Stimulated activated CD4-positive, alpha-beta T cell treated with anti-CD3 and anti-CD28 coated beads, Interleukin-1b, Interleukin-23, amount 100 ng/mL, for 1 hour (primary cell): Measurements from ENCODE around the gene DYRK4.

Source experiments
- DNase-seq, 2 donors: peaks; one replicate each; pipeline ENCODE4 v3.0.0-alpha.2; 2020; ENCODE audit warnings: low read depth in 2 of 2

The DYRK4 gene

DNA sequence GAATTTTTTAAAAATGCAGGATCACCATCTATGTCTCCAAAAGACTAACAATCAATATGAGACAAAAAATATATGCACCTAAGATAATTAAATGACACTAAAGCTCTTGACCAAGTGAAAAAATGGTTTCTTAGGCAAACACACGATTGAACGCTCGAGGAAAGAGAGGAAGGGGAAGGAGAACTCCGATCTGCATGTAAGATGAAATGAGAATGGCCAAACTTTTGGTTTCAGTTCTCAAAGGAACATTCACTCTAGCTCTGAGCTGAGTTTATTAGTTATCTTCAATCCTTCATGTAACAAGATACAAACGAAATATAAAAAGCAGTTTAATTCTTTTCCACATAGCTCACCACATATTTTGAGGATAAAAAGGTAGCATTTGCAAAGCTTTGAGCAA is 2.8 kb downstream of the DYRK4 start:
- no peak for DNase-seq

DNA sequence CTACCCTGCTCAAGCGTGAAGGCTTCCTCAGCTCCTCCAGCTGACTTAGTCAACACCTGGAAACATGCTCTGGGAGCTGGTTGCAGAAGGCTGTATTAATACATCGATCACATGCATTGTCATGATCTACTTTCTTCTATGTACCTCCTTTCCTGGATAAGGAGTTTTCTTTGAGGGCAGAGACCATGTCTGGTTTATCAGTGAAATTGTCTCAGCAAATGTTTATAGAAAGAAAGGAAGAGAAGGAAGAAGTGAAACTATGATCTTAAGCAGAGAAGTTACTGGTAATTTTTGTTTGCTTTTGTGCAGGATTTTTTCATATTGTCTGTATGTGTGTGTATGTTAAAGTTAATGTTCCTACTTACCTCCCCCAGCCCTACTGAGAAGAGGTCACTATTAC is 4.5 kb downstream of the DYRK4 start:
- DNase-seq, result no peak

DNA sequence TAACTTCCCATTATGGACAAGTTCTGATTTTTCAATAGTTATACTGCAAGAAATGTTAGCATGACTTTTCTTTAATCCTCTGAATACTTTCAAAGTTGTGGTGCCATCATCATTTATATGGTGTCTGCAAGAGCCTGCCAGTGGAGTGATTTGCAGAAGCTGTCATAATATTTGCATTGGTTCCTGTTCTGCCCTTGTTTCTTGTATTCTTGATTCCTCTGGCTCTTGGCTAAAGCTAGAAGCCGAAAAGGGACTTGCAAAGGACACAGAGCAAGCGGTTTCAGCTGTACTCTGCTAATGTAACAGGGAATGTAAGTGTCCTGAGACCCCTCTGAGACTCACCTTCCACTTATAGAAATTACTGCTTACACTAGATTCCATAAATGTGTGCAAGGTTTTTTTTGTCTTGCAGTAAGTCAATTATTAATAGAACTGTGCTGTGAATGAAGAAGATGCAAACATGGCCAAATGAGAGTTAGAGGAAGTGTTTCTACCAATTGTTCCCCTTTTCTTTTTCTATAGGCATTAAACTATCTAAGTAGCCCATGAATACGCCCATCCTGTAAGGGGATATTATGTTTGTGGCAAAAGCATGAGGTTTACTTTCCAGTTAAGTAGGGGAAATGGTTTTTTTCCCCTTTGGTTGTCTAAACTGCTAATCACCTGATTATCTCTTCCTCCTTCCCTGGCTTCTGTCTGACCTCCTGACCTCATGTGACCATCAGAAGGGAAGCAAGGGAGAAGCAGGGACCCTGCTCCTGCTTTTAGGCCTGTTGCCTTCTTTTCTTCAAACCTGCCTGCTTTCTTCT is 5.3 kb downstream of the DYRK4 start:
- no peak for DNase-seq

DNA sequence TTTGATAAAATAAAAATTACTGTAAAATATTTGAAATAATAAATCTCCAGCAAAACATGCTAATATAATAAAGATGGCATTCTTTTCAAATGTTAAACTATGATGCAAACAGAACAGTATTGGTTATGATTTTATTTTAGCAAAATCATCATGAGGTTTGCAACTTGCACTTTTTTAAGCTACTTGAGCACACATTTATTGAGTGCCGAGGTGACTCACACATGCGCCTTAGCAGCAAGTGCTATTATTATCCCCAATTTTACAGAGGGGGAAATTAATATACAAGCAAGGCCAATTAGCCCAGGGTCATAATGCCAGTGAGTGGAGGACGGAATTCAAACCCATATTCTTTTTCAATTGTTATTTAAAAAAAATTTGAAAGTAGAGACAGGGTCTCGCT is 7.3 kb downstream of the DYRK4 start:
- DNase-seq, result no peak

DNA sequence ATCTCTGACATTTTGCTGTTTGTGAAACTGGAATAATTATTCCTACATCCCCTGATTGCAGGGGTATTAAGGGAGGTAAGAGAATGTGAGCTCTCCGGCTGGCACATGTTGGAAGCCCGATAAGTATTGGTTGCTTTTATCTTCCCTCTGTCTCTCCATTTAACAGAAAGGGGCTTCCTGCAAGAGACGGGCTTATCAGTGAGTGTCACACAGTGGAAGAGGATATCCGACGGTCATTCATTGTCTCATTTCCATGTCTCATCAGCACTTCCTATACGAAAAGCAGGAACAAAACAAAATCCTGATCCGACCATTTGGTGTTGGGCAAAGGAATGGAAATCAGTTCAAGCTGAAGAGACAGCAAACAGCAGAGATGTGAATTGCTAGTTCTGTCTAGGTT is 10.7 kb downstream of the DYRK4 start:
- no peak for DNase-seq

DNA sequence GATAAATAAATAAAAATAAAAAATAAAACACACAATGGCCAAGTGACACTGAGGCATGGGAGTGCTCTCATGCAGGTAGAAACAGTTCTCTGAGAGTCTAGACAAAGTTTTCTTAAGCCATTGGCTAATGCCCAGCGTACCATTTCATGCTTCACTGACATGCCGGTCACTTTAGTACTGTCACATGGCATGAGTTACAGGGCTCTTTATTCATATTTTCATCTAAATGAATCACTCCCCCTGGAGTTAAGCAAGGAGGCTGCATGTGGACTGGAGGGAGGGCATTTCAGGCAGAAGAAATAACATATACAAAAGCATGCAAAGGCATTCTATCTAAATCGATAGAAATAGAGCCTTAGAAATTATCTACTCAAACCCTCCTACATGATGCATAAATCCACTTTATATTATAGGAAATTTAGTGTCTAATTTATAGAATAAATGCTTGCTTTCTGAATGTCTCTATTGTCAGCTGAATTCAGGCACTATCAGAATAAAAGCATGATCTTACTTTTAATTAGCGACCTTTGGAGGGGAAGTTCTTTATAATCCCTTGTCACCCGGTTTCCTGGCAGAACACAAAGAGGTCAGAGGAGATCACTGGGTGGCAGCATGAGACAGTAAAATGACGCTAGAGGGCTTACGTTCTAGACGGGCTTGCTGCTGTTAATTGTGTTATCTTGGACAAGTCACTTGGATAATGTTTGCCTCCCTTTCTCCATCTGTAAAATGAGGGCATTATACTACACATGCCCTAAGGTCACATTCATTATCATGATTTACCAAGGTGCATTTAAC is 17.5 kb downstream of the DYRK4 start:
- DNase-seq, result no peak

DNA sequence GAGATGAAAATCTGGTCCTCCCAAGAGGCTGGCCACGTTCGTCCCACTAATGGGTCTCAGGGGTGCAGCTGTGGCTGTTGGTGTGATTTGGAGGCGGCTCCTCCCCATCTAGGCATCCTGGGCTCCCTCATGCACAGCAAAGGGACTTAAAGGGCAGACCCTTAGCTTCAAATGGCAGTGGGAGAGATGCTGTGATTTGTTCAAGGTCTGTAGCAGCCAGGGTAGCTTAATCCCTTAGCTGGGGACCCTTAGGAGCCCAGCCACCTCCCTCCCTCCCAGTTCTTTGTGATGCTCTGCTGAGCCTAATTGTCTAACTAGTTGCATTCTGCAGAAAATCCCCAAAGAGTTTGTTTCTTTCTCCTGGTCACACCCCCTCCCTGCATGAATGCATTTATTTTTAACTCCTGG is 18.3 kb downstream of the DYRK4 start:
- DNase-seq, result no peak

DNA sequence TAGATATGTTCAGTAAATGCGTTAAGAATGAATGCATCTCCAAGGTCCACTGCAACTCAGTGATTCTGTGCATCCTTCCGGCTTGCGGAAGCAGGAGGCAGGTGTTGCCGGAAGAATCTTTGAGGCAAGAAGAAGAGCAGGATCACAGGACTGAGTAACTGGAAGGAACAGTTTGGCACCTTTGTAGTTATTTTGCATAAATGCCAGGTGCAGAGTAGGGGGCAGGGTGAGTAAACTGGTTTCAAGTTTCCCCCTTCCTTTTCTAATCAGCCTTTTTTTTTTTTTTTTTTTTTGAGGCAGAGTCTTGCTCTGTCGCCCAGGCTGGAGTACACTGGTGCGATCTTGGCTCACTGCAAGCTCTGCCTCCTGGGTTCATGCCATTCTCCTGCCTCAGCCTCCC is 22.3 kb downstream of the DYRK4 start:
- no peak for DNase-seq

DNA sequence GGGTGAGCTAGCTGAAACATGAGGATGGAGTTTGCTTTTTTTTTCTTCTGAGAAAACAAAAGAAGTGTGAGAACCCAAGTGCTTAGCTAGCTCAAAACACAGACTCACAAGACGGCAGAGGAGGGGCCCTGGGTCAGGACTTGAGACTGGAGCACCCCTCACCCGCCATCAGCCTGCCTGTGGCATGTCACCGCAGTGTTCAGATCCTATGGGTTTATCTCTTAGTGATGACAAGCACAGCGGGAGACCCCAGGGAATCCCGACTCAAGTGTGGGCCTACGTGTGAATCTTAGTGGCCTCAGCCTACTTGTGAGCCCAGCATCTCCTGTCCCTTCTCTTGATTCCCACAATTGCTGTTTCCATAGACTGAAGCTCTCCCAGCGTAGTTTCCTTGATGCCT is 22.9 kb downstream of the DYRK4 start:
- DNase-seq, result no peak

DNA sequence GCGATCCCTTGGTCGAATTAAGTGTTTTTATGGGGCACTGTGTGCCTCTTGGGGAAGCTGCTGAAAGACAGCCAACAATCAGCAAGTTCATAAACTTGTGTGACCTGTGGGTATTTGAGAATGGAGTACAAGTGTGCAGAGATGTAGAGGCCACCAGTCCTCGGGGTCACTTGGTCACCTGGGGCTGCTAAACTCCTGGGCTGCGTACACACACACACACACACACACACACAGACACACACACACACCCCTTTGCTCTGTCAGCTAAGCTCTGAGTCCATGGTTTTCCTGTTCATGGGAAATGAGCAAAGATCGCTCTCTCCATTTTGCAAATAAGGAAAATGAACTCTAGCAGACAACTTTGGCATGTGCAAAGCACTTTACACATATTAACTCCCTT is 24.5 kb downstream of the DYRK4 start:
- no peak for DNase-seq

DNA sequence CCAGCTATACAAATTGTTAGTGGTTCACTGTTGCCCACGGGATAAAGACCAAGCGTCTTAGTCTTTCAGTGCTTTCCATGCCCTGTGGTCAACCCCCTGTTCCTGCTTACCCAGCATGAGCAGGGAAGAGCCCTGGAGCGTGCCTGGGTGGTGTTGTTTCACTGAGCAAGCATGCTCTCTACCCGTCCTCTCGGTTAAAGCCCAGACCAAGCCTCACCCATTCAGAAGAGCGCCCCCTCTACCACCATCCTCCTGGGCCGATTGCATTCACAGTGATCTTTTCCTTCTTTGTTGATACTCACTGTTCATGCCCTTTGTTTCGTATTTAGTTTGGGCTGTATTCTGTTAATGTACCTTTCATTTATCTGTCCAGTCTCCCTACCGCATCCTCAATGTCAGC is 25.1 kb downstream of the DYRK4 start:
- DNase-seq, result no peak

DNA sequence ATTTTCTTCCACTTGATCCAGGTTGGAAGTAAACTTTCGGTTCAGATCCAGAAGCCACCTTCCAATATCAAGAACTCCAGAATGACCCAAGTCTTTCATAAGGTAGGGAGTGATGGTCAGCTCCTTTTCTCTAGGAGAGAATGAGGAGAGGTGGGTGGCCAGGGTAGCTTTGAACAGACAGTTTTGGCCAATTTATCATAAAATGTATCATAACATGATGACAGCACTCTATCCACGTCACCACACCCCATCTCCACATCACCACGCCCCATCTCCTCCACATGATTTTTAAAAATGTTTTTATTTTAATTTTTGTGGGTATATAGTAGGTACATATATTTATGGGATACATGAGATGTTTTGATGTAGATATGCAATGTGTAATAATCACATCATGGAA is 26.9 kb downstream of the DYRK4 start:
- no peak for DNase-seq

DNA sequence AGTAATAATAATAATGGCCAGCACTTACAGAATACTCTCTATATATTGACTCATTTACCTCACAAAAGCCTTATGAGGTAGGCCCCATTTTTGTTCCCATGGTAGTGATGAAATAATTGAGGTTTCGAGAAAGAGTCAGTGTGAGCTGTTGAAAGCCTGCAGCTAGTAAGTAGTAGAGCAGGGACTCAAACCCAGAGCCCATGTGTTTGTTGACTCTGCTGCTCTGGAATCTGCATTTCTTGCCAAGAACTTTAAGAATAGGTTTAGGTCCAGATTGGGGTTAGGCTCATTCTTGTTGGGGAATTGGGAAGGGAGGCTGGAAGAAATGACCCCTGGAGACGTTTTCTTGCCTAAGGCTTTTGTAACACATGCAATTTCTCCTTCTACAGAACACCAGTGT is 27.9 kb downstream of the DYRK4 start:
- DNase-seq, result no peak

DNA sequence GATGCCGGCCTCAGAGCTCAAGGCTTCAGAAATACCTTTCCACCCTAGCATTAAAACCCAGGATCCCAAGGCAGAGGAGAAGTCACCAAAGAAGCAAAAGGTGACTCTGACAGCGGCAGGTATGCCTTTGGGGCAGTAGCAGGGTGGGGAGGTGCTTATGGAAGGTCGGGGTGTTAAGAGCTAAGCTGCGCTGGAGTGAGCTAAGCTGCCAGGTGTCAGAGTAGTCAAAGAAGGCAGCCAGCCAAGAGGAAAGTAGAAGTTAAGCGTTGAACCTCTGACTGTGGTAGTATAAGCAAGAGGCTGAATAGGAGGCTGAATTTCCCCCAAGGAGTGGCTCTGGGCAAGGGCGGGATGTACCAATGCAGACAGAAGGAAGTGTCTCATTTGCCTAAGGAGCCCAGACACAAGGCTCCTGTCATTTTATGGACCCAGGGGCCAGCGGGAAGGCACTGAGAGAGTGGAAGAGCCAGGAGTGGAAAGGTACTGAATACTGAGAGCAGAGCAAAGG is 29.2 kb downstream of the DYRK4 start:
- DNase-seq, result no peak

DNA sequence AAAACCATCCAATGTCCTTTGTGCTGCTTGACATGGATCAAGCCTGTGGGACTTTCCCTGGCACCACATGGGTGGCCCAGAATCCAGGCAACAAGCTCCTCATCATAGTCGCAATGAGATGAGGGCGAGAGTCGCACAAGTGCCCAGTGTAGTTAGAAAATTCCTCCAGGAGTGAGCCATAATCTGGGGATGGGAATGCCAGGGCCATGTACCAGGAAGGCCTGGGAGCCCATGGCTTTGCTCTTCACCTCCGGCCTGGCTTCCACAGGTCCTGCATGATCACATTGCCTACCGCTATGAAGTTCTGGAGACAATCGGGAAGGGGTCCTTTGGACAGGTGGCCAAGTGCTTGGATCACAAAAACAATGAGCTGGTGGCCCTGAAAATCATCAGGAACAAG is 33.9 kb downstream of the DYRK4 start:
- DNase-seq, result no peak

DNA sequence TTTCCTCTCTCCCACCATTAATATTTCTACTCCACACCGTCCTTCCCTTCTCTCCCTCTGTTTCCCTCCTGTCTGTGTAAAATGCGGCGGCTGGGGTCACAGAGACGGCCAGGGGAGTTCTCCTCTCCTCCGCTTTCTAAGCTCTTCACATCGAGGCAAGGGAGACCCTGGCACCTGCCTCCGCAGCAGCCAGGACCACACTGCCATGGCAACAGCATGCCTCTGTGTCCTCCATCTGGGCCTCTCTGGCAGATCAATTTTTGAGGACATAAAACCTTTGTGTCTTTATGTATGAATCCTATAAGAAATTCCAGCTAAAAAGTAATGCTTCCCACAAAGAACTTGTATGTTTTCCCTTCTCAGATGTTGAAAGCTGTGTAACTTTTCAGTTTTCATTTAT is 41.4 kb downstream of the DYRK4 start:
- DNase-seq, result no peak

DNA sequence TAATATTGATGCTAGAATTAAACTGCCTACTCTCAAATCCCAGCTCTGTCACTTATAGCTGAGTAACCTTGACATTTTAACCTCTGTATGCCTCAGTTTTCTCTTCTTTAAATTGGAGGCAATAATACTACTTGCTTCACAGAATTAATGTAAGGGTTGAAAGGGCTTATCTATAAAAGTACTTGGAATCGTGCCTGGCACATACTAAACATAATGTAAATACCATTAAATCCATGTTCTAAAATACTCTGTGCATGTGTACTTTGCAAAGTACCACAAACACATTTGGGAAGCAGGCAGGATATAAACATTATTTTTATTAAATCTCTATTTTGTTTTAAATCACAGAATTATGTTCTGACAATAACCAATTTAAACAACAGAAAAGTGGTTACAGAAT is 41.9 kb downstream of the DYRK4 start:
- no peak for DNase-seq

DNA sequence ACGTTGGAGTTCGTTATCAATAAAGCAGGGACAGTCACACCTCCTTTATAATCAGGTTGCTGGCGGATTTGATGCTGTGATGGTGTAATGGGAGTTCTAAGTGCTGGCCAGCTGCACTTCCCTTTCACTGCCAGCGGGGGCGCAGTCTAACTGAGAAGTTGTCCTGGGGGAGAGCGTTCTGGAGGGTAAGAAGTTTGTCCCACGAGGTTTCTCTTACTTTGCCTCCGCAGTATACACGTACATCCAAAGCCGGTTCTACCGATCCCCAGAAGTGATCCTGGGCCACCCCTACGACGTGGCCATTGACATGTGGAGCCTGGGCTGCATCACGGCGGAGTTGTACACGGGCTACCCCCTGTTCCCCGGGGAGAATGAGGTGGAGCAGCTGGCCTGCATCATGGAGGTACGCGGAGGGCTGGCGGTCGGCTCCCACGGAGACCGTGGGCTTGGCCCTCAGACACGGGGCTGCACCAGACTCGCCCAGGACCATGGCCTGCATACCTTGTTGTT is 42.7 kb downstream of the DYRK4 start:
- DNase-seq, result peak; percentile 37 to 53

DNA sequence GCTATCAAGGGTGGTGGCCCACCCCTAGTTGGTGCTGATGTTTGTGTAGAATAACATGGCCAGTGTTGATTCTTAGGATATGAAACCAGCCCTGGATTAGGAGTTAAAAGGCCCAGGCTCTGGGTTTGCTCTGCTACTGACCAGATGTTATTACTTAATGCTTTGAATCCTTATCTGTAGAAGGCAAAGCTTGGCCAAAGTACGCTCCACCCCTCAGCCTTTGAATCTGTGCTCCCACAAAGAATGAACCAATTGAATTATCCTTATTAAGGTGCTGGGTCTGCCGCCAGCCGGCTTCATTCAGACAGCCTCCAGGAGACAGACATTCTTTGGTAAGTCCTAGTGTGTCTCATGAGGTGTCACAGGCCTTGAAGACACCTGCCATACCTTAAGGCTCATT is 45.0 kb downstream of the DYRK4 start:
- DNase-seq, result no peak

DNA sequence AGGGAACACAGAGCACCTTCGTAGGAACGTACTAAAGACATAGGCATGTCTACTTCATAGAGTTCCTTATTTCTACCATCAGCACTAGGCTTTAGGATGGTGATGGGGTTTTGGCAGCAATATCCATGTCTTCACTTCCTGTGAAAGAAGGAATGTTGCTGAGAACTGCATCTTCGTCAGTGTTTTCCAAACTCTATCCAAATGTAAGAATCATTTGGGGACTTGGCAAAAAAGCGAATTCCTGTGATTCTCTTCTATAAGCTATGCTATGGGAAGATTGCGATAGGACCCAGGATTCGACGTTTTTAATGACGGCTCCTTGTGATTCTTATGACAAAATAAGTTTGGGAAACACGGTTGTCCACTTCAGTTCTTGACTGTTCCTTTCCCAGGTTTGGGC is 47.1 kb downstream of the DYRK4 start:
- no peak for DNase-seq

DNA sequence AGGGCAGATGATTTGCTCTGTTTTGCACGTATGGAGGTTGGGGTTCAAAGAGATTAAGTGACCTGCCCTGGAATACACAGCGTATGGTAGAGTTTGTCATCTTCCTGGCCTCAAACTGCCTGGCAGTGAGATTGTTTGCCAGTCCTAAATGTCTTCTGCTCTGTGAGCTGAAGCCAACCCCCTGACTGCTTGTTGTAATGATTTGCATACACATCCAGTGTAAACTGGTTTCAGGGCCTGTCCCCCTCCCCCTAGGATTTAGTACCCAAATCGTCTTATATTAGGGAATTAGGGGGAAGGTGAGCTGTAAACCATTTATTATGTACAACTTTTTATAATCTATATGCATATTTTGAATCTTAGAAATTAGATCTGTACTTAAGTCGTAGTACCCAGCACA is 48.5 kb downstream of the DYRK4 start:
- no peak for DNase-seq

DNA sequence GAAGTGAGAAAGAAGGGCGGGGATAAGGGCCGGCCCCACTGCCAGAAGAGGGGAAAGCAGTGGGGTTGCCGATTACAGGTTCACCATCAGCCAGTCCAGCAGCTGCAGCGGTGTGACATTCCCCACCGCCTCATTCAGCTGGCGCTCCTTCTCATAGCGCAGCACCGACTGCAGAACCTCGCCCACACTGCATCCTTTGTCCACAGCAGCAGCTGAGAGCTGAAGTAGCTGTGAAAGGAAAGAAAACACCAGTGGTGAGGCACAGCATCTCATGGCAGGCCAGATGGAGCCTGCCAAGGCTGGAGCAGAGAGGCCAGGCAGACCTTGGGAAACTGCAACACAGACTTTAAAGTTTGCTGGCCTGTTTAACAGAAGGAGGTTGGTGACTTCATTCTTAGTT is 53.7 kb downstream of the DYRK4 start:
- DNase-seq, result no peak

DNA sequence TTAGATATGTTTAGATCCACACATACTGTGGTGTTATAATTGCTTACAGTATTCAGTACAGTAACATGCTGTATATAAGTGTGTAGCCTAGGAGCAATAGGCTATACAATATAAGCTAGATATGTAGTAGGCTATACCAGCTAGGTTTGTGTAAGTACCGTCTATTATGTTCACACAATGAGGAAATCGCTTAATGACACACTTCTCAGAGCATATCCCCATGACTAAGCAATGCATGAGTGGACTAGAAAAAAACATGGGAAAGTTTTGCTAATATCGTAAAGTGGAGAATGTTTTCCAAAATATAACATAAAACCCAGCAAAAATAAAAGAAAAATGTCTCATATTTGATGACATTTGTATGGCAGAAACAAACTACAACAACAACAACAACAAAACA is 59.5 kb downstream of the DYRK4 start:
- no peak for DNase-seq
